ENCODE results near the gene WDR31. TPM values are rescaled to one million over a fixed set of nuclear protein-coding genes. Genes with fewer than 3 reads are reported as not detected.

Gene WDR31
- total and polyA plus RNA-seq, 4 donors, result 3.4 to 4.8 (median 4.1) TPM

DNA sequence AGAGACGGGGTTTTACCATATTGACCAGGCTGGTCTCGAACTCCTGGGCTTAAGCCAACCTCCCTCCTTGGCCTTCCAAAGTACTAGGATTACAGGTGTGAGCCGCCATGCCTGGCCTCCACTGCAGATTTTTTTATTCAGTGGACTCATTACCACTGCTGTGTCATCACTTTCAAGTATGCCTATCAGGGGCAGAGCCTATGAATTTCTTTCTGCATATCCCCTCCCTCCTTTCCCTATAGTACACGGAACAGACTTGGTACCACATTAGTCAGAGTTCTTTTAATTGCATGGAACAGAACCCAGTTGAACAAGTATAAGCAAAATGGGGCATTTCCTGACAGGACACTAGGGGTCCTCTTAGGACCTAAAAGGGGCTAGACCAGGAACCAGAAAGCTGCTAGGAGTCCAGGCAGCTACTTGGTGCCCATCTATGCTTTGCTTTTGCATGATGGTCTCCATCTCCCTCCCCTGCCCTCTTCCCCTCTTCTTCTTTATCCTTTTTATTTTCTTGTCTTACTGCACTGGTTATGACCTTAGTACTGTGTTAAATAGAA is 15.0 kb upstream of the WDR31 start:
- no peak for DNase-seq (ENCODE audit: low read depth in 4 of 6, low spot score in 6 of 6)
- 96% methylated on average over 3 of the region's 4 CpGs for whole genome bisulfite sequencing (ENCODE audit: insufficient coverage)
- H3K4me1 ChIP-seq (ENCODE audit: control insufficient read depth, insufficient read depth, low read length), result peaks cover 4% of the 10 kb centered on the region
- no peak overlapping the region for H3K4me3 ChIP-seq (ENCODE audit: low read depth, low read length)
- no peaks in the 10 kb centered on the region for H3K36me3 ChIP-seq (ENCODE audit: control insufficient read depth, insufficient read depth, low read length)
- no peaks in the 10 kb centered on the region for H3K9me3 ChIP-seq (ENCODE audit: control insufficient read depth, insufficient read depth, low read length)
- no peak overlapping the region for H3K27ac ChIP-seq (ENCODE audit: low read depth, low read length)
- peaks cover 38% of the 10 kb centered on the region for H3K27me3 ChIP-seq (ENCODE audit: control insufficient read depth, insufficient read depth, low read length)

DNA sequence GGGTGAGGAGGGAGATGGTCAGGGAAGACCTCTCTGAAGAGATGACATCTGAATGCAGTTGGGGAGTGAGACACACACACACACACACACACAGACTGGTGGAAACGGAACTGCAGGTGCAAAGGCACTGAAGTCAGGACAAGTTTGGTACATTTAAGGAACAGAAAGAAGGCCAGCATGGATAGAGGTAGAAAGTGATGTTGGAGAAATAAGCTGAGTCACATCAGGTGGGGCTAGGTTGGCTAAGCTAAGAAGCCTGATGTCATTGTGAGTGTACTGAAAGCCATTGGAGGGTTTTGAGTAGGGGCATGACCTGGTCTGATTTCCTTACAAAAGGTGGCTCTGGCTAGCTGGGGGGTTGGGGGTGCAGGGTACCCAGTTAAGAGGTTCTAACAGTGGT is 12.3 kb upstream of the WDR31 start:
- Histone ChIP-seq H3K27me3 (ENCODE audit: control insufficient read depth, insufficient read depth, low read length) (peaks cover 57% of the 10 kb centered on the region), H3K36me3 (ENCODE audit: control insufficient read depth, insufficient read depth, low read length) (no peaks in the 10 kb centered on the region), H3K9me3 (ENCODE audit: control insufficient read depth, insufficient read depth, low read length) (no peaks in the 10 kb centered on the region), H3K27ac (ENCODE audit: low read depth, low read length) (no peak overlapping the region), H3K4me1 (ENCODE audit: control insufficient read depth, insufficient read depth, low read length) (peaks cover 9% of the 10 kb centered on the region), H3K4me3 (ENCODE audit: low read depth, low read length) (no peak overlapping the region)
- DNase-seq (ENCODE audit: low read depth in 4 of 6, low spot score in 6 of 6), result no peak
- WGBS (ENCODE audit: insufficient coverage), result no CpG with 5 or more reads among the region's 1 CpG

DNA sequence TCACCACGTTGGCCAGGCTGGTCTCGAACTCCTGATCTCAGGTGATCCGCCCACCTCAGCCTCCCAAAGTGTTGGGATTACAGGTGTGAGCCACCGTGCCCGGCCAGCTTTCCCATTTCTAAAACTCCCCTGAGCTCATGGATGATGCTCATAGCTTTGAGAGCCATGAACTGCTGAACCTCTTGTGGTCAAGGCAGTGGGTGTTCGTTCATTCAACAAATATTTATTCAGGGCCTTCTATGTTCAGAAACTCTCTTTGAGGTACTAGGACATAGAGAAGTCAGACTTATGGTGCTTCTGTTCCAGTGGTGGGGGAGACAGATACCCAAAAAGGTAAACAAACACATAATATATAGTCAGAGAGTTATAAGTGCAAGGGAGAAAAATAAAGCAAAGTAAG is 11.9 kb upstream of the WDR31 start:
- Histone ChIP-seq H3K4me3 (ENCODE audit: low read depth, low read length) (no peak overlapping the region), H3K9me3 (ENCODE audit: control insufficient read depth, insufficient read depth, low read length) (no peaks in the 10 kb centered on the region), H3K4me1 (ENCODE audit: control insufficient read depth, insufficient read depth, low read length) (peaks cover 9% of the 10 kb centered on the region), H3K36me3 (ENCODE audit: control insufficient read depth, insufficient read depth, low read length) (no peaks in the 10 kb centered on the region), H3K27ac (ENCODE audit: low read depth, low read length) (no peak overlapping the region), H3K27me3 (ENCODE audit: control insufficient read depth, insufficient read depth, low read length) (peaks cover 57% of the 10 kb centered on the region)
- DNase-seq (ENCODE audit: low read depth in 4 of 6, low spot score in 6 of 6), result no peak
- 100% methylated on average over 2 of the region's 6 CpGs for WGBS (ENCODE audit: insufficient coverage)

DNA sequence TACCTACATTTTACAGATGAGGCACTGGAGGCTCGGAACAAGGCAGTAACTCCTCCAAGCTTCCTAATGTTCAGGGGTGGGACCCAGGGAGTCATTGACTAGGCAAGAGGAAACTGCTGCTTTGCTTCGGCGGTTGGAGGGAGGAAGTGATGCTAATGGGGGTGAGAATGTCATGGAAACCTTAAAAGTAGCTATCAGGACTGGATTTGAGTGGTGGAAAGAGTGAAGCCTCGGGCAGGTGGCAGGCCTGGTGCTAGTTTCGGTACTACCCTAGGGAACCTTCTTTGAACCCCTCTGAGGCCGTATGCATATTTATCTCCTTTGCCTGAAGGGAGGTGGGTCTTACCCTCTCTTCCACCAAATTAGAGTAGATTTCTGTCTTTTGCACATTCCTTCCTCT is 10.9 kb upstream of the WDR31 start:
- no peak for DNase-seq (ENCODE audit: low read depth in 4 of 6, low spot score in 6 of 6)
- Histone ChIP-seq H3K27ac (ENCODE audit: low read depth, low read length) (no peak overlapping the region), H3K36me3 (ENCODE audit: control insufficient read depth, insufficient read depth, low read length) (no peaks in the 10 kb centered on the region), H3K4me1 (ENCODE audit: control insufficient read depth, insufficient read depth, low read length) (peaks cover 9% of the 10 kb centered on the region), H3K4me3 (ENCODE audit: low read depth, low read length) (no peak overlapping the region), H3K9me3 (ENCODE audit: control insufficient read depth, insufficient read depth, low read length) (no peaks in the 10 kb centered on the region), H3K27me3 (ENCODE audit: control insufficient read depth, insufficient read depth, low read length) (peaks cover 57% of the 10 kb centered on the region)
- 53% methylated on average over 6 of the region's 6 CpGs for WGBS (ENCODE audit: insufficient coverage)

DNA sequence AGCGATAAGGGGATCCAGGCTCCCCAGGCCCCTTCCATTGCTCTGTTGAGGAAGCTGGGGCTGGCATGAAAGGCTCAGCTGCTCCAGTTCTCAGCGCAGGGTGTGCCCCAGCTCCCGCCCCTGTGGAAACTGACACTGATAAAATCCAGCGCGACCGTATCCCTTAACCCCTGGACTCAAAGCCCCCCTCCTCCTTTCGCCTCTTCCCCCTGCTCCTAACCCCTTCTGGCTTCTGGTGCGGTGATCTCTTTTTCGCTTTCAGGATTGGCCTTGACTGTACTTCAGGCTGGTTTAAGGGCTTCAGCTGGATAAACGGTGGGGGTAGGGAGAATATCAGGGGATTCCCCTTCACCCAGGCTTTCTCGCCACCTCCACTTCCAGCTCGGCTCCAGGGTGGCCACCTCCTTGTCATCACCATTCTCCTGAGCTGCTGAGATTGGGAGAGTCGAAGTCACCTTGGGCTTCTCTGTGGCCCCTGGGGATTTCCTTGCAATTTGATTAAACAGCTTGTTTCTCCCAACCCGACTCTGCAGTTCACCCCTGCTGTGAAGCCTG is 10.1 kb upstream of the WDR31 start:
- no peaks in the 10 kb centered on the region for H3K36me3 ChIP-seq (ENCODE audit: control insufficient read depth, insufficient read depth, low read length)
- H3K4me1 ChIP-seq (ENCODE audit: control insufficient read depth, insufficient read depth, low read length), result peaks cover 9% of the 10 kb centered on the region
- no peak for DNase-seq (ENCODE audit: low read depth in 4 of 6, low spot score in 6 of 6)
- H3K27ac ChIP-seq (ENCODE audit: low read depth, low read length), result no peak overlapping the region
- peaks cover 54% of the 10 kb centered on the region for H3K27me3 ChIP-seq (ENCODE audit: control insufficient read depth, insufficient read depth, low read length)
- peak overlapping the region; percentile 18 for H3K4me3 ChIP-seq (ENCODE audit: low read depth, low read length)
- no peaks in the 10 kb centered on the region for H3K9me3 ChIP-seq (ENCODE audit: control insufficient read depth, insufficient read depth, low read length)
- WGBS (ENCODE audit: insufficient coverage), result 18% methylated on average over 8 of the region's 14 CpGs

DNA sequence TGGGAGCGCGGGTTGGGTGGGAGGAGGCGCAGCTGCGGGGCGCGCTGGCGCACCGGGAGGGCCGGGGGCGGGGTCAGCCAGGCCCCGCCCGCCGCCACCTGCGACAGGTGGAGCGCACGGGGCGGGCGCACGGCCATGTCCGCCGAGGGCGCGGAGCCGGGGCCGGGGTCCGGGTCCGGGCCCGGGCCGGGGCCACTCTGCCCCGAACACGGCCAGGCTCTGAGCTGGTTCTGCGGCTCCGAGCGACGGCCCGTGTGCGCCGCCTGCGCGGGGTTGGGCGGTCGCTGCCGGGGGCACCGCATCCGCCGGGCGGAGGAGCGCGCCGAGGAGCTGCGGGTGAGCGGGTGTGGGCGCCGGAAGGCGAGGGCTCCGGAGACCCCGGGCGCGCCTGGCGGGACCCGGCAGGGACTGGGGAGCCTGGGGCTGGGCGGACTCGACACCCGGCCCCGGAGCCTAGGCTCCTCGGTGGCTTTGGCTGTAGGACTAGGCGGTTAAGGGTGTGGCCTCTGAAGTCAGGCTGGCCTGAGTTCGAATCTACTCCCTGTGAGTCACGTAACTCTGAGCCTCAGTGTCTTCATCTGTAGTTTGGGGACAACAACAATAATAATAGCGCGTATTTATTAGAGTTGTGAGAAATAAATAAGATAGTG is 9.5 kb upstream of the WDR31 start, which contains the start of gene BSPRY:
Gene BSPRY, plus strand, starts transcription at position 97 of the 650 bp plus-strand sequence. Its CDS starts 39 bp downstream, at position 136.
- no peak for DNase-seq (ENCODE audit: low read depth in 4 of 6, low spot score in 6 of 6)
- Histone ChIP-seq H3K4me3 (ENCODE audit: low read depth, low read length) (peak within 1 kb of the TSS; percentile 18), H3K27me3 (ENCODE audit: control insufficient read depth, insufficient read depth, low read length) (peaks cover 53% of the 10 kb centered on the region), H3K4me1 (ENCODE audit: control insufficient read depth, insufficient read depth, low read length) (peaks cover 10% of the 10 kb centered on the region), H3K27ac (ENCODE audit: low read depth, low read length) (no peak within 1 kb of the TSS), H3K36me3 (ENCODE audit: control insufficient read depth, insufficient read depth, low read length) (no peaks in the 10 kb centered on the region), H3K9me3 (ENCODE audit: control insufficient read depth, insufficient read depth, low read length) (no peaks in the 10 kb centered on the region)
- under 1% methylated on average over 71 of the region's 71 CpGs for WGBS (ENCODE audit: insufficient coverage)

DNA sequence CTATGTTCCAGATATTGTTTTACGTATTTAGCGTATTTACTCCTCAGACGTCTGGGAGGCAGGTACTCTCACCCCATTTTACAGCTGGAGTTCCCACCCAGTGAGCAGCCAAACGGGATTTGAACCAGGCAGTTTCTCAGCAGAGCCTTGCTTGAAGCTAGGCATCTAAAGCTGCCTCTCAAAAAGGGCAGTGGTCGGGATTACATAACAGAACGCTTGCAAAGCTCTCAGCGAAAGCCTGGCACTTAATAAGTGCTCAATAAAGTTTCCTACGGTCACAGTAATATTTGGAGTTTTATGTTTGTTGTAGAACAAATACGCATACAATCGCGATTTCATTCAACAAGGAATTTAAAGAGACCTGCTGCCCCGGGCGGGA is 9.0 kb upstream of the WDR31 start:
- WGBS (ENCODE audit: insufficient coverage), result 15% methylated on average over 12 of the region's 13 CpGs
- Histone ChIP-seq H3K27me3 (ENCODE audit: control insufficient read depth, insufficient read depth, low read length) (peaks cover 52% of the 10 kb centered on the region), H3K4me3 (ENCODE audit: low read depth, low read length) (no peak overlapping the region)

DNA sequence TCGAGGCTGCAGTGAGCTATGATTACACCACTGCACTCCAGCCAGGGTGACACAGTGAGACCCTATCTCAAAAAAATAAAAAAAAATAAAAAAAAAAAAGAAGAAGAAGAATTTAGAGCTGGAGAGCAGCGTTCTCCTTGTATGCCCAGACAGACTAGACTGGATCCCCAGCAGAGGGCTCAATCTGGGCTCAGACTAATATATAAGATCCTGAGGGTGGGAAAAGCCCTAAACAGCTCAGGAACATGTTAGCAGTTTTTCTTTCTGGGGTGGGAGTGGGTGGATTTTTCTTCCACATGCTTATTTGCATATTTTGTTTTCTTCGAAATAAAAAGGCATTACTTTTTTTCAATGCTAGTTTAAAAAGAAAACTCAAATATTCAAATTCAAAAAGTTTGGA is 8.4 kb upstream of the WDR31 start:
- no peak for DNase-seq (ENCODE audit: low read depth in 4 of 6, low spot score in 6 of 6)
- Histone ChIP-seq H3K9me3 (ENCODE audit: control insufficient read depth, insufficient read depth, low read length) (no peaks in the 10 kb centered on the region), H3K27ac (ENCODE audit: low read depth, low read length) (no peak overlapping the region), H3K4me1 (ENCODE audit: control insufficient read depth, insufficient read depth, low read length) (peaks cover 18% of the 10 kb centered on the region), H3K36me3 (ENCODE audit: control insufficient read depth, insufficient read depth, low read length) (no peaks in the 10 kb centered on the region), H3K27me3 (ENCODE audit: control insufficient read depth, insufficient read depth, low read length) (peaks cover 48% of the 10 kb centered on the region), H3K4me3 (ENCODE audit: low read depth, low read length) (no peak overlapping the region)
- WGBS (ENCODE audit: insufficient coverage), result 86% methylated on average over 1 of the region's 3 CpGs

More for the DNA sequence above, 9.0 kb upstream of the WDR31 start:
- peak in 1 of 6 donors; percentile 2 for DNase-seq (ENCODE audit: low read depth in 4 of 6, low spot score in 6 of 6)
- no peaks in the 10 kb centered on the region for H3K36me3 ChIP-seq (ENCODE audit: control insufficient read depth, insufficient read depth, low read length)
- H3K4me1 ChIP-seq (ENCODE audit: control insufficient read depth, insufficient read depth, low read length), result peaks cover 15% of the 10 kb centered on the region
- no peak overlapping the region for H3K27ac ChIP-seq (ENCODE audit: low read depth, low read length)
- H3K9me3 ChIP-seq (ENCODE audit: control insufficient read depth, insufficient read depth, low read length), result no peaks in the 10 kb centered on the region

DNA sequence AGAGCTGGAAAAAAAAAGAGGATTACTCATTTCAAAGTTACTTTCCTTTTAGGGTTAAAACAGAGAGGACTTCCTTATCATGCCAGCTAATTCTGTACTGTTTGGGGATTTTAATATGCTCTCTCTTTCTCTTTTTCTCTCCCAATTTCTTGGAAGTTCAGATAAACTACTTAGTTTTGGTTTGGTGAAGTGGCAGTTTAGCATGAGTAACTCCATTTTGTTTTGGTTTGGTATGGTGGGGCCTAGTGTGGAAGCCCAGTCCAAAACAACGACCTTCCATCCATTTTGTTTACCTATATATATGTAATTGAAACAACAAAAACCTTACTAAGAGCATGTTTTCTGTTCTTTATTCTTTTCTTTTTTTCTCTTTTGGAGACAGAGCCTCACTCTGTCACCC is 5.6 kb upstream of the WDR31 start:
- no peak overlapping the region for H3K4me3 ChIP-seq (ENCODE audit: low read depth, low read length)
- peaks cover 25% of the 10 kb centered on the region for H3K27me3 ChIP-seq (ENCODE audit: control insufficient read depth, insufficient read depth, low read length)
- DNase-seq (ENCODE audit: low read depth in 4 of 6, low spot score in 6 of 6), result no peak
- no CpG with 5 or more reads among the region's 1 CpG for WGBS (ENCODE audit: insufficient coverage)
- H3K9me3 ChIP-seq (ENCODE audit: control insufficient read depth, insufficient read depth, low read length), result no peaks in the 10 kb centered on the region
- no peaks in the 10 kb centered on the region for H3K36me3 ChIP-seq (ENCODE audit: control insufficient read depth, insufficient read depth, low read length)
- peaks cover 18% of the 10 kb centered on the region for H3K4me1 ChIP-seq (ENCODE audit: control insufficient read depth, insufficient read depth, low read length)
- peak overlapping the region; percentile 22 for H3K27ac ChIP-seq (ENCODE audit: low read depth, low read length)

DNA sequence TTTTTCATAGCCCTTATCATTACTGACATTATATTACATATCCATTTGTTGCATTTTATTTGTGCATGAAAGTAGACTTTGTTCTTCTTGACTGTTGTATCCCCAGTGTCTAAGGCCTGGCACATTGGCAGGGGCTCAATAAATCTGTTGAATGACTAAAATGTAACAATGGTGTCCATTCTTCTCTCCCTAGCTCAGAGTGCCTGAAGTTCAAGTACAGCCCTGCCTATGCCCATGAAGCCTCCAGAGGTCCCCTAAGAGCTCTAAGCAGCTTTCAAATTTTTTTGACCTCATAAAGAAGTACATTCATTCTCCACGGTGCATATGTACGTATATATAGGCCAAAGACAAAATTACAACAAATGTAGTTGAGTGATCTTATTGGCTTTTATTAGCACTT is 5.1 kb upstream of the WDR31 start:
- Histone ChIP-seq H3K27me3 (ENCODE audit: control insufficient read depth, insufficient read depth, low read length) (peaks cover 20% of the 10 kb centered on the region), H3K4me3 (ENCODE audit: low read depth, low read length) (no peak overlapping the region), H3K36me3 (ENCODE audit: control insufficient read depth, insufficient read depth, low read length) (no peaks in the 10 kb centered on the region), H3K27ac (ENCODE audit: low read depth, low read length) (peak overlapping the region; percentile 86), H3K9me3 (ENCODE audit: control insufficient read depth, insufficient read depth, low read length) (no peaks in the 10 kb centered on the region), H3K4me1 (ENCODE audit: control insufficient read depth, insufficient read depth, low read length) (peaks cover 14% of the 10 kb centered on the region)
- DNase-seq (ENCODE audit: low read depth in 4 of 6, low spot score in 6 of 6), result peak in 1 of 6 donors; percentile 42
- WGBS (ENCODE audit: insufficient coverage), result no CpG with 5 or more reads among the region's 2 CpGs
